DMS79 treated with DMSO at 0.1 percent for 48 hours (cell line): ENCODE data around the gene DGLUCY.
"Not testable (repeated sequence)": the region's sequence is repeated elsewhere in the genome, so short reads cannot be mapped to it uniquely, and the experiment has no call there.

ENCODE experiments used
- DNase-seq: peaks from one replicate; lab custom pipeline; 2025; lab: John Stamatoyannopoulos, UW

Gene DGLUCY

DNA sequence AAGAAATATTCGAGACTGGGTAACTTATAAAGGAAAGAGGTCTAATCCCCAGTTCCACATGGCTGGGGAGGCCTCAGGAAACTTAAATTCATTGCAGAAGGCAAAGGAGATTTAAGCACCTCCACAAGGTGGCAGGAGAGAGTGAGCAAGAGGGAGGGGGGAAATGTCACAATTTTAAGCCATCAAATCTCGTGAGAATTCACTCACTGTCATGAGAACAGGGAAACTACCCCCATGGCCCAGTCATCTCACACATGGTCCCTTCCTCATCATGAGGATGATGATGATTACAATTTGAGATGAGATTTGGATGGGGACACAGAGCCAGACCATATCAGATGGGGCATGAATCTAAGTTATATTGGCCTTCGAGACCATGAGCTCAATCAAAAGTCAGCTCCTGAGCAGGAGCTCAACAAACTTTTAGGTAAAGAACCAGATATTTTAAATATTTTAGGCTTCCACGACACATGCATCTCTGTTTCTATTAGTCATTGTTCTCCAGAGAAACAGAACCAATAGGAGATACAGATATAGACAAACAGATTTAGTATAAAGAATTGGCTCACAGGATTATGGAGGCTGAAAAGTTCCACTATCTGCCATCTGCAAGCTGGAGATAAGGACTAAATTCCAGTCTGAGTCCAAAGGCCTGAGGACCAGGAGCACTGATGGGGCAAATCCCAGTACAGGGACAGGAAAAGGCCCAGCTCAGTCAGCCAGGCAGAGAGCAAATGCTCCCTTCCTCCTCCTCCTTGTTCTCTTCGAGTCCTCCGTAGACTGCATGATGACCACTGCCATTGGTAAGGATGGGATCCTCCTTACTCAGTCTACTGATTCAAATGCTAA, 24.9 kb downstream of the DGLUCY start:
- no peak for DNase-seq

DNA sequence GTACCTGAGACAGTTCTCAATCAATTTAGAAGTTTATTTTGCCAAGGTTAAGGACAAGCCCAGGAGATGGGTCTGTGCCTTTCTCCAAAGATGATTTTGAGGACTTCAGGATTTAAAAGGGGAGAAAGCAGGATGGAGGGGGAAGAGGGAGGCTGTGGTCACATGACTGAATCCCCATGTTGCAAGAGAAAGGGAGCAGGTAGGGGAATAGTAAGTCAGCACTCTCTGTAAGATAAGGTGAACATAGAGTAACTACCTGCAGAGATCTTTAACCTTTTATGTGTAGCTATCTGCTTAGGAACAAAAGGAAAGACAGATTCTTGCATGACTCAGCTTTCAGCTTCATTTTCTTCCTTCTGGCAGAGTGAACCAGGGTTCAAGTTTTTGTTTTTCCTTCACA, 25.9 kb downstream of the DGLUCY start:
- DNase-seq: no peak

DNA sequence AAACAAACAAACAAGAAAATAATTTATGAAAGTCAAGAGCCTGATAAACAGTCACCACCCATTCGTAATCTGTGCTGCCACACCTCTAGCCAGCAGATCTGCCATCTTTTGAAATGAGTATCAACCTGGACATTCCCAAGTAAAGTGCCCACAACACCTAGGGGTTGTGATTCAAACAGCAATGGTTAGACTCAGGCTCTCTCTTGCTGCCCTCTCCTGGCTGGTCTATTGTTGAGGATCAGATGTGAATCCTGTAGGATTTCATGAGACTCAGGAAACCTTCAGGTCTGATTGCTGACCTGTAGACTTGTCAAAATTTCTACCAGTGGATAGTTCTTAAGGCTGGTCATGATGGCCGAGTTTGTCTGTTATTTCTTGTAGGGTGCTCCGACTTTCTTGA, 26.8 kb downstream of the DGLUCY start:
- DNase-seq: peak; percentile 41

DNA sequence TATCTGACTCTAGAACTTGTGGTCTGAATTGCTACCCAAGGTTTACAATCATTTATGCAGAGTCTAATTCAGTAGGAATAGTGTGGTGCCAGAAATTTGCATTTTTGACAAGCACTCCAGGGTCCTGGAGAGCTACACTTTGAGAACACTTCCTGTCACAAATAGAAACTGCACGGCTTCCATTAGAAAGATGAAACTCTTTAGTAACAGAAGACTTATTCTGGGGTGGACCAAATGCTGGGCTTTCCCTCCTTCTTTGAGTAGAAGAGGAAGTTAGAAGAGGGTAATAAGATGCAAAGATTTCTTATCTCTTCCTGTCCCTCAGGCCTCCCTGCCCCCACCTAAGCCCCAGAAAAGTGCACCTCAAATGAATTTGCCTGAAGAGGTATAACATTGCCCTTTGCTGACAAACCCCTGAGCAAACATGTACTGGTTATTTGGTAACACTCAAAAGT, 28.4 kb downstream of the DGLUCY start:
- DNase-seq: no peak

DNA sequence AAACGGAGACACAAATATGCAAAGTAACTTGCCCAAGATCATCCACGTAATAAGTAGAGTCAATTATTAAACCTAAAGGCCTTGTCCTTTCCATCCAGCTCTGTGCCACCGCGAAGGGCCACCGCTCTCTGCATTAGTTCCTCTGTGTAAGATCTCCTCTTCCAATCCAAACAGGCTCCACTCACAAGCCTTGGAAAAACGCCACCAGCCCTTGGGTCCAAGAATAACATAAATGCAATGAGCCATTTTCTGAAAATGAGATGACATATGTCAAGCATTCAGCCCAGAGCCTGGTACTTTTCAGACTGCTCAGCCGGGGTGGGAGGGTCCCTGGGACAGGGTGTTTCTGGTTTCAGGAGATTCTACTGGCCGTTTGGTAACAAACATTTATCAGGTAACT, 30.0 kb downstream of the DGLUCY start:
- no peak for DNase-seq

DNA sequence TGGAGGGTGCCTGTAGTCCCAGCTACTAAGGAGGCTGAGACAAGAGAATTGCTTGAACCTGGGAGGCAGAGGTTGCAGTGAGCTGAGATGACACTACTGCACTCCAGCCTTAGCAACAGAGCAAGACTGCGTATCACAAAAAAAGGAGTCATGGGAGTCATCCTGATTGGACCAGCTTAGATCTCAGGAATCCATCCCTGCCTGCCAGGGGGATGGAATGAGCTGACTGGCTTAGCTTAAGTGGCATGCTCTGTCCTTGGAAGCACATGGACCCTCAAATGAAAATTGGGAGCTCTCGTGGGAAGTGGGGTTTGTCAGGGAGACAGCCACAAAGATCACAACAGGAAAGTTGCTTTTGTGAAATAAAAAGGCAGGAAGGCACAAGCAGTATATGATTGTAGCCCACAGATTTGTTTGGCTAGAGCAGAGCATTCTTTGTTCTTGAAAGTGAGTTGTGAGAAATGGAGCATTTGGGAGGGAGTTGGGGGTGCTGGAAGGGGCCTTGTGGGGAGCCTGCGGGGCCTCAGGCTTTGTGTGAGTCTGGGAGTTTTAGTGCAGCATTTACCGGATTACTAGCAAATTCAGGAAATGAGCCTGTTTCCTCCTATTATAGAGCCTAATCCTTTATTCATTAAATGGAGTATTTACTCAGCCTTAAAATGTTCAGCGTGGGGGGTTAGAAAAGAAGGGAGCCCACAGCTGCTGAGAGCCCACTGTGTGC, 30.7 kb downstream of the DGLUCY start:
- DNase-seq: no peak

DNA sequence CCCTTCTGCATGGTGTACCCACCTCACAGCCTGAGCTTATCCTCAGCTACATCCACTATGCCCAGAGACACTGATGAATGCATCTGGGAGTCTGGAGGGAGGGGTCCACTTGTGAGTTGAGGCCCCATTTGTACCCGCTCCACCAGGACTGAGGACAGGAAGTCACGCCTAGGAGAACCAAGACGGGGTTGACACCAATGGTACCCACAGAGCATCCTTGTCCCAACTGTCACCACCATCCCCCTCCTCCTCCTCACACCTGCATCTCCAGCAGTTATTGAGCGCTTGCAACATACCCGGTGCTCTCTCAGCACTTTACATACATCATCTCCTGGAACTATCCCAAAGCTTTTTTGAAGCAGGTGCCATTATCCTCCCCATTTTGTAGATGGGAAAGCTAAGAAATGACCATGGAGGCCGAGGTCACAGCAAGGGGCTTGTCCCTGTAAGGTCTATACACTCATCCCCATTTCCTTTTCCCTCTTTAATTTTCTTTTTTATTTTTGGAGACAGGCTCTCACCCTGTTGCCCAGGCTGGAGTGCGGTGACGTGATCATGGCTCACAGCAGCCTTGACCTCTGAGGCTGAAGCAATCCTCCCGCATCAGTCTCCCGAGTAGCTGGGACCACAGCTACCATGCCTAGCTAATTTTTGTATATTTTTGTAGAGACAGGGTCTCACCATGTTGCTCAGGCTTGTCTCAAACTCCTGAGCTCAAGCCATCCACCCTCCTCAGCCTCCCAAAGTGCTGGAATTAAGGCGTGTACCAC, 31.7 kb downstream of the DGLUCY start:
- DNase-seq: no peak

DNA sequence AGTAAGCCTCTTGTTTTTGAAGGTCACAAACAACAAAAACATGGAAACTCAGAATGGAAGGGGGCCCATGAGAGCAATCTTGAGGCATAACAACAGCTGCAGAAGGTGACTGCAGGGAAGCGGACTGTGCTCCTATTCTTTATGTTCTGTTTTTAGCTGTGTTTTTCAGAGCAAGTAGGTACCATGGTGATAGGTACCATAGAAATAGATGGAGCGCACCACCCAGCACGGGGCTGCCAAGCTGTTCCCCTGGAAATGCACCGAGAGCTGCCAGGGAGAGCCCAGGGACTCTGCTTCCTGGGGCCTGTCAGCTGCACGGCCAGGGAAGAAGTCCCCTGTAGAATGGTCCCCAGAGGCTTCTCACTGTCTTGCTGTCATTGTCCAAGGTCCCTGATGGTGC, 32.8 kb downstream of the DGLUCY start:
- no peak for DNase-seq

DNA sequence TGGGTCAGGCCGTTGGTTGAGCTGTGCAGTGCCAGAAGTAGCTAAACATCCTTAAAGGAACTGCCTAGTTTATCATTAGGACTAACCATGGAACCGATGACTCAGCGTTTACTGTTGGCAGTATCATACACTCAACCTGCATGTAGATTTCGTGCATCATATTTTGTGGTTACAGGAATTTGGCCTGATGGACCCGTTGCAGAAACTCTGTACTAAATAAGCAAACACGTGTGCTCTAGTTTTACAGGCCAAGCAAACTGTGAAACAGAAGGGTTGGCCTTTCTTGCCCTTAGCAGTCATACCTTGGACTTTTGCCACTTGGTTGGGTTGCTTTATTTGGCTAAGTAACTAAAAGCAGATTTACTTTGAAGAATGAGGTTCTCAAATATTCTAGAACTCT, 35.6 kb downstream of the DGLUCY start:
- peak; percentile 94 for DNase-seq

DNA sequence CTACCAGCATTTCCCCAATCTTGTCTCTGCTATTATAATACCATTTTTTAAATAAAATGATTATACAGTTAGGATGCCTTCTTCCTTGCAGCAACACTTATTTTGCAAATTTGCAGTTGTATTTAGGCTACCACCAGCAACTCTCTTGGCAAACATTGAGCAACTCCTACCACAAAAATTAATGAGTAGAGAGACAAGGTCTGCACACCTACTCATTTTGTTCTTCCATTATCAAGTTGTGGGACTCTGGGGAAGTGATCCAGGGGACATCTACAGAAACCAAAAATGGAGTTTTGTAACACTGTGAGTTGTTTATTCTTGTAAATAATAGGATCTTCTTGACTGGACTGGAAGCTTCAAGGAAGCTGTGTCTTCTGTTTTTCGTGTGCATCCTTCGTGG, 38.6 kb downstream of the DGLUCY start:
- DNase-seq: no peak

DNA sequence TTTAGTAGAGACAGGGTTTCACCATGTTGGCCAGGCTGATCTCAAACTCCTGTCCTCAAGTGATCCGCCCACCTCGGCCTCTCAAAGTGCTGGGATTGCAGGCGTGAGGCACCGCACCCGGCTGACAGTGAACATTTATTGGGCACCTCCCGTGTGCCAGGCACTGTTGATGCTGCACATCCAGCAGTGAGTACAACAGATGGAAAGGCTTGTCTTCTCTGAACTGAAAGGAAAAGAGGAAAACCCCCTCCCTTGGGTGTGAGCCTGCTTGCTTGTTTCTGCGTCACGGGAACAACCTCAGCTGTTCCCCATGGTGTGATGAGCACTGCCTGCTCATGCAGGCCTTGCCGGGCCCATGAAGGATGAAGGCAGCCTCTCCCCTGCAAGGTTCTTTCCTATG, 39.5 kb downstream of the DGLUCY start:
- no peak for DNase-seq

DNA sequence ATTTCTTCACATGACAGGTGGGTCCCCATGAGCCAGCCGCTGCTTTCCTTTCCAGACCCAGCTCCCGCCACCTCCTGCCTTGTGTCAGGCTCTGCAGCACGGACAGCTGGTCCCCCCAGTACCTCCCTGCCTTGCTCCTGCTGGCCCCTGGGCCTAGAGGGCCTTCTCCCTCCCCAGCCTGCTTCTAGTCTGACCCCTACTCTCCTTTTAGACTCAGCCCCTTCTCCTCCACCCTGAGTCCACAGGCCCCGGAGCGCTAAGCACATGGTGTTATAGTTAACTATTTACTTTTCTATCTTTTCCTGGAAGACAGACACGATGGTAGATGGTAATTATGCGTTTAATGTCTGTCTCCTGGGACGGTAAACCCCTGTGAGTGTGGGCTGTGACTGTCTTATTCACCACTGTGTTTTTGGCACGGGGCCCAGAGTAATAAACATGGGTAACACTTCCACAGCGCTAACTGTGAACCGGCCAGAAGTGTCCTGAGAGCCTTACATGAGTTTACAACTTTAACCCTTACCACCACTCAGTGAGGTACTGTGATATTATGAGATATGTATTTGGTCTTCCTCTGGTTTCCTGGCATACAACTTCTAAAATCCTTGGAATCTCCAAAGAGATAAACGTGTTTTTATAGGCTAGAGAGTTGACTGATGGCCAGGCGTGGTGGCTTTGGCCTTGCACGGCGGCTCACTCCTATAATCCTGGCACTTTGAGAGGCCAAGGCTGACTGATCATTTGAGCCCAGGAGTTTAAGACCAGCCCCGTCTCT, 41.2 kb downstream of the DGLUCY start:
- peak; percentile 94 for DNase-seq

DNA sequence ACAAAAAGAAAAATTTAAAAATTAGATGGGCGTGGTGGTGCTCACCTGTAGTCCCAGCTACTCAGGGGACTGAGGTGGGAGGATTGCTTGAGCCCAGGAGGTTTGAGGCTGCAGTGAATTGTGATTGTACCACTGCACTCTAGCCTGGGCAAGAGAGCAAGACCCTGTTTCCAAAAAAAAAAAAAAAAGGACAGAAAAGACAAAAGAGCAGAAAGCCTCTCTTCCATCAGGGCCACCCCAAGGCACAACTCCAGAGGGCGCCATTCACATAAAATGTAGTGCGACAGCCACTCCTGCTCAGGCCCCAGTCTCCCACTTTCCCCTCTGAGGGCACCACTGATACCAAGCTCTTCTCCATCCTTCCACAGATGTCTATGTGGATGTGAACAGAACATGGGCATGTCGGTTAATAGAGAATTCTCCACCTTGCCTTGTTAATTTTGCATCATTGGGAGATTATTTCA, 41.8 kb downstream of the DGLUCY start:
- DNase-seq: no peak

DNA sequence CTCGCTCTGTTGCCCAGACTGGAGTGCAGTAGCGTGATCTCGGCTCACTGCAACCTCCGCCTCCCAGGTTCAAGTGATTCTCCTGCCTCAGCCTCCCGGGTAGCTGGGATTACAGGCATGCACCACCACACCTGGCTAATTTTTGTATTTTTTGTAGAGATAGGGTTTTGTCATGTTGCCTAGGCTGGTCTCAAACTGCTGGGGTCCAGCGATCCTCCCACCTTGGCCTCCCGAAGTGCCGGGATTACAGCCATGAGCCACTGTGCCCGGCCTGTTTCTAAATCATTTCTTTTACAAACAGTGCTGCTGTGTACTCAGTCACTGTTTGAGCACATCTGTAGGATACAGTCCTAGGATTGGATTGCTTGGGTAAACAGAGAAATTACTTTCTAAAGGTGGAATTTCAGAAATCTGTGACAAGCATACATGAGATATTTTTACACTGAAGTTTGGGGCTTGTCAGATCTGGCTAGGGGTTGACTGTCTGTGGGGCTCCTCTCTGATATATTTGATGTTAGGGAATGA, 42.3 kb downstream of the DGLUCY start:
- not testable (repeated sequence) for DNase-seq

DNA sequence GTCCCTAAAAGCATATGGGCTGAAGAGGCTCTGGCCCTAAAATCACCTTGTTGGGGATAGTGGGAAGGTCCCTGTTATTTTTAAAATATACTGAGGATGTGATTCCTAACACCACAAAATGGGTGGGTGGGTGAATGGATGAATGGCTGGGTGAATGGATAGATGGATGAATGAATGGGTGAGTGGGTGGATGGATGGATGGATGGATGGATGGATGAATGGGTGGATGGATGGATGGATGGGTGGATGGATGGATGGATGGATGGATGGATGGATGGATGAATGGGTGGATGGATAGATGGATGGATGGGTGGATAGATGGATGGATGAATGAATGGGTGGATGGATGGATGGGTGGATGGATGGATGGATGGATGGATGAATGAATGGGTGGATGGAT, 43.0 kb downstream of the DGLUCY start:
- not testable (repeated sequence) for DNase-seq

DNA sequence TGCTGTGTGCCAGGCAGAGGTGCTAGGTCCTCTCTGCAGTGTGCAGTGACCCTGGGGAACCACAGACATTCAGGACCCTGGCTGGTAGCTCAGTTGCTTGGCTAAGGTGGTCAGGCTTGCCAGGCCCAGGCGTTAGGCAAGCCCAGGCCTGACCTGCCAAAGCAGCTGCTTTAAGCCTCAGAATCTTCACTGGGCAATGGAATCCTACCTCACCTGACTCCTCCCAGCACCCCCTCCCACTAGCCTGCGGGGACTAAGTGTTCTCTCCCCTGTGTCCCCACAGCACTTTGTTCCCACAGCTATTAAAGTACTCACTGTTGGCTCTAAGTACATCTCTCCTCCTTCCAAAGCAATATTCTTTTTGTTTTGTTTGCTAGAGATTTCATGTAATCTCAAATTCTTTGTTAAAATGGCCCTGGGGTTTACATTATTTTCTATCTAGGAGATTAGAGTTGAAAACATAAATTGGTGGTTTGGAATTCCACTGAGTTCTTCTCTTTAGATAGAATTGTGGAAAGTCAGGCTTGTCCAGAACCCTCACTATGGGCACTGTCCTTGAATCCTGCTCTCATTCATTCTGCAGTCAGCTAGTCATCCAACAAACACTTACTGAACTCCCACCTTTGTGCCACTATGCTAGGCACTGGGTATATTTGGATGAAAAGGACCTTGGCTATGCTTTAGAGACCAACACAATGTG, 44.4 kb downstream of the DGLUCY start:
- DNase-seq: peak; percentile 71

DNA sequence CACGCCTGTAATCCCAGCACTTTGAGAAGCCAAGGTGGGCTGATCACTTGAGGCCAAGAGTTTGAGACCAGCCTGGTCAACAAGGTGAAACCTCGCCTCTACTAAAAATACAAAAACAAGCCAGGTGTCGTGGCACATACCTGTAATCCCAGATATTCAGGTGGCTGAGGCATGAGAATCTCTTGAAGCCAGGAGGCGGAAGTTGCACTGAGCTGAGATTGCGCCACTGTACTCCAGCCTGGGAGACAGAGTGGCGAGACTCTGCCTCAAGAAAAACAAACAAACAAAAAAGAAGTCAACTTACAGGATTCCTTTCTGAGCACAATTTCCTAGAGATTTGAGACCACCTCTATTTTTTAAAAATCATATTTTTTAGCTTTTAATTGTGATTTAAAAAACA, 45.3 kb downstream of the DGLUCY start:
- DNase-seq: no peak

DNA sequence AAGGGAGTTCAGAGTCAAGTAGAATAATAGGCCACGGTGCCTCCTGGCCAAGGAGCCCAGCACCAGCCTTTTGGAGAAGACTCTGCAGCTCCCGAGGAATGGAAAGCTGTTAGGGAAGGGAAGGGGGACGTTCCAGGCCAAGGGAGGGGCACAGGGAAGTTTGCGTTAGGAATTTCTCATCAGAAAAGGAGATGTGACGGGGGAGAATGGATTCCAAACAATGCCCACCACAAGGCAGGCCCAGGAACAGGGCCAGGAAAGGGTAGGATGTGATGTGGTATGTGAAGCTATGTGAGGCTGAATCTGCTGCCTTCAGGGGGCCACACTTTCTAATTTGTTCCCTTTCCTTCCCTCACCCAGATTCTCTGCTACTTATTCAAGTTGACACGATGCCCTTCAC, 46.0 kb downstream of the DGLUCY start:
- no peak for DNase-seq

DNA sequence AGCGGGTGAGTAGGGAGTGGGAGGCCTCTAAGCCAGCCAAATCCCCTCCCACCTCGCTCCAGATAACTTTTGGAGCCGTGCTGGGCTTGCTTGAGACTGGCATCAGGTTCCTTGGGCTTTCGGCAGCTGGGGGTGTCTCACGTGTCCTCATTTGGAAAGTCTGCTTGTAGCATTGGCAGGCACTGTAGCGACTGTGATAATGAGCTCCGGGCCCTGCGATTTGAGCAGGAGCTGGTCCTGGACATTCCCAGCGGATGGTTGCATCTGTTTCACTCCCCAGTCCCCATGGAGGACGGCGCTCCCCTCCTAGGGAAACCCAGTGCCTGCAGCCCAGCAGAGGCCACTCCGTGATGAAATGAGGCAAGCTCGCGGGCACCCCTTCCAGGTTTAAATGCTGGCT, 49.4 kb downstream of the DGLUCY start:
- no peak for DNase-seq

DNA sequence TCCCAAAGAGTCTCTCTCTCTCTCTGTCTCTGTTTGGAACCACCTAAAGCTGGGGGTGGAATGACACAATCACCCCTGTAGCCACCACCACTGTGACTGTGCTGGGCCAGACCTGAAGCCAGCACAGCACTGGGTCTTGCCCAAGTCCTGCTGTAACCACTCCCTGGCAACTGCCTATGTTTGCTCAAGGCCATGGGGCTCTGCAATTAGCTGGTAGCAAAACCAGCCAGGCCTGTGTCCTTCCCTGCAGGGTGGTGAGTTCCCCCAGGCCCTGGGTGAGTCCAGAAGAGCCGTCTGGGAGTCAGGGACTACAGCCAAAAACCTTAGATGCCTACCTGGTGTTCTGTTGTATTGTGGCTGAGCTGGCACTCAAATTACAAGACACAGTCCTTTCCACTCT, 50.8 kb downstream of the DGLUCY start:
- no peak for DNase-seq

DNA sequence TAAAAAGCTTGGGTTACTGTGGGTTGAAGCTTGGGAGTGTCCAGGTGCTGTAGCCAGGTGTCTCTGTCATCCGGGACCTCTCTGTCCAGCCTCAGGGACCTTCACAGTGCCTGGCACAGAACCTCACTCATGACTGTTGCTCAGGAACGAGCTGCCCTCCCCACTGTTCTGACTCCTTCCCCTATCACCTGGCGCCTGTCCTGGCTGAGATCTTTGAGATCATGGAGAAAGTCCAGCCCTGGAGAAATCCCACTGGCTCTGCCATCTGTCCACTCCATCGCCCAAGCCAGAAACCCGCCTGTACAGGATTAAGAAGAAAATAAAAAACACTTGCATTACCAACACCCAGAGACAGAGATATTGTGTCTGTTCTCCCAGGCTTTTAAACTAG, 53.5 kb downstream of the DGLUCY start:
- no peak for DNase-seq
